K562 (cell line): ENCODE measurements around the gene STYX. TPM values are rescaled to one million over a fixed set of nuclear protein-coding genes. Genes with fewer than 3 reads are reported as not detected.

Source experiments
- ATAC-seq: fragments of 200-7000 bp; cut with Tn5 transposase; 3 replicates; pipeline ENCODE4 v1.9.1; 2020; ENCODE audit warnings: moderate library complexity
- BruUV-seq: library from RNA; stranded (reverse); fragments of 400-500 nt; replicated peaks from 2 replicates; lab custom pipeline; 2021; lab: Mats Ljungman, UMichigan
- CTCF ChIA-PET: fragments of 300-600 bp; formaldehyde crosslinking; extraction: SDS; loops from one replicate; lab custom pipeline; 2021; ENCODE audit warnings: low intra/inter-chr PET ratio; lab: Yijun Ruan, JAX
- POLR2A ChIA-PET: fragments of 300-600, 350-650 bp; sonication (Branson Sonifier 250); formaldehyde crosslinking; extraction: SDS; loops from one replicate; lab custom pipeline; 2021; ENCODE audit warnings: antibody characterized with exemption, inconsistent platforms; lab: Yijun Ruan, JAX
- DNase-seq, 4 experiments: peaks; one replicate each; pipeline versions ENCODE4 v3.0.0 to v3.0.0-alpha.2; 2011 to 2018; ENCODE audit warnings: low spot score in 3 of 4, mixed read lengths in 3 of 4; ENCODE audit errors: extremely low read depth in 1 of 4
- FAIRE-seq: peaks from 2 replicates; lab custom pipeline; 2011; peaks lifted over from hg19 to GRCh38; lab: Jason Lieb, UNC
- H2AFZ ChIP-seq: 2 replicates; pipeline ENCODE4 v1.6.0; 2011; ENCODE audit warnings: low read depth, low read length, control low read depth, inconsistent platforms
- H3K27ac ChIP-seq: fragments of 200-600 bp; 3 replicates; pipeline ENCODE4 v1.8.0; 2011; ENCODE audit warnings: low read depth, mild to moderate bottlenecking, control low read depth, inconsistent platforms, low read length, moderate library complexity, mixed read lengths; ENCODE audit errors: extremely low read depth
- H3K27me3 ChIP-seq, 2 experiments: fragments of 300-600 bp in 1 of 2; 2 replicates in 1 of 2; 3 replicates in 1 of 2; pipeline versions ENCODE4 v1.6.0 to v1.8.0; 2011; ENCODE audit warnings: inconsistent platforms in 2 of 2, low read length in 2 of 2, mild to moderate bottlenecking in 1 of 2, mixed read lengths in 1 of 2, moderate library complexity in 1 of 2; ENCODE audit not compliant: control insufficient read depth in 2 of 2, insufficient read depth in 2 of 2
- H3K36me3 ChIP-seq: fragments of 300-600 bp; 3 replicates; pipeline ENCODE4 v1.8.0; 2011; ENCODE audit warnings: mild to moderate bottlenecking, low read length, inconsistent platforms; ENCODE audit not compliant: control insufficient read depth, insufficient read depth
- H3K4me1 ChIP-seq, 2 experiments: fragments of 200-600 bp in 1 of 2; replicated peaks in 1 of 2; 2 replicates in 1 of 2; 3 replicates in 1 of 2; pipeline versions ENCODE4 v1.5.1 to v1.8.0; 2011; ENCODE audit warnings: inconsistent platforms in 2 of 2, low read length in 2 of 2, mild to moderate bottlenecking in 1 of 2, mixed read lengths in 1 of 2, moderate library complexity in 1 of 2; ENCODE audit not compliant: control insufficient read depth in 2 of 2, insufficient read depth in 2 of 2
- H3K4me2 ChIP-seq: 2 replicates; pipeline ENCODE4 v1.6.1; 2011; ENCODE audit warnings: low read length, control low read depth, inconsistent platforms, mixed read lengths; ENCODE audit not compliant: insufficient read depth
- H3K4me3 ChIP-seq: fragments of 200-600 bp; sonication (generic), shearing (Covaris generic); 2 replicates; pipeline ENCODE4 v1.5.1; 2016; ENCODE audit warnings: control low read depth, inconsistent platforms
- H3K79me2 ChIP-seq: fragments of 200-600 bp; 3 replicates; pipeline ENCODE4 v1.8.0; 2011; ENCODE audit warnings: low read length, inconsistent platforms; ENCODE audit not compliant: control insufficient read depth, insufficient read depth
- H3K9ac ChIP-seq, 2 experiments: 2 replicates each; pipeline versions ENCODE4 v1.6.0 to v1.6.1; 2011; ENCODE audit warnings: low read depth in 2 of 2, low read length in 2 of 2, control low read depth in 1 of 2, inconsistent platforms in 1 of 2, mild to moderate bottlenecking in 1 of 2, mixed read lengths in 1 of 2; ENCODE audit not compliant: insufficient read depth in 1 of 2
- H3K9me1 ChIP-seq: one replicate; pipeline ENCODE4 v1.6.0; 2011; ENCODE audit warnings: inconsistent platforms, mild to moderate bottlenecking, low read length, moderate library complexity; ENCODE audit not compliant: control insufficient read depth, insufficient read depth
- H3K9me3 ChIP-seq: replicated peaks from 2 replicates; pipeline ENCODE4 v1.5.1; 2011; ENCODE audit warnings: low read depth, low read length, inconsistent platforms; ENCODE audit not compliant: control insufficient read depth, insufficient read depth
- H4K20me1 ChIP-seq: replicated peaks from 2 replicates; pipeline ENCODE4 v1.6.1; 2011; ENCODE audit warnings: low read length, inconsistent platforms, mixed read lengths; ENCODE audit not compliant: control insufficient read depth, insufficient read depth
- COPS2 ChIP-seq: fragments of 450-650 bp; conservative IDR thresholded peaks from 2 replicates; pipeline ENCODE4 v1.6.1; 2016; ENCODE audit warnings: mild to moderate bottlenecking, moderate library complexity
- FOXP1 ChIP-seq: sonication (generic); formaldehyde crosslinking; IDR thresholded peaks from 2 replicates; pipeline ENCODE4 v1.8.0; 2022; ENCODE audit warnings: mild to moderate bottlenecking, missing genetic modification reagents
- MLLT1 ChIP-seq, 2 experiments: fragments of 450-650 bp; IDR thresholded peaks; 2 replicates each; pipeline ENCODE4 v1.6.1; 2016
- MTA1 ChIP-seq: fragments of 450-650 bp; IDR thresholded peaks from 2 replicates; pipeline ENCODE4 v1.6.1; 2017; ENCODE audit warnings: borderline replicate concordance
- ZC3H4 ChIP-seq: sonication (generic); formaldehyde crosslinking; IDR thresholded peaks from 2 replicates; pipeline ENCODE4 v1.9.0; 2021; ENCODE audit warnings: missing genetic modification reagents, borderline replicate concordance
- ZNF639 ChIP-seq, 2 experiments: fragments of 200-800 bp in 1 of 2; sonication (Bioruptor generic) in 1 of 2; sonication (generic) in 1 of 2; formaldehyde crosslinking in 1 of 2; IDR thresholded peaks in 1 of 2; conservative IDR thresholded peaks in 1 of 2; 2 replicates each; pipeline versions ENCODE4 v1.5.0 to v1.6.1; 2016 to 2020; ENCODE audit warnings: missing compliant biosample characterization in 1 of 2, missing genetic modification characterization in 1 of 2, missing genetic modification reagents in 1 of 2
- WGBS: fragments of 100-300 bp; shearing (Covaris generic); methylation state at CpG from one replicate; pipeline ENCODE4 v1.1.6; 2016; ENCODE audit warnings: low coverage, mixed read lengths; ENCODE audit not compliant: insufficient coverage; ENCODE audit errors: missing lambda C conversion rate; 5-methylcytosine and 5-hydroxymethylcytosine counted together
- in situ Hi-C: fragments of 300-500 bp; cut with MboI; formaldehyde crosslinking; loops from 4 replicates; pipeline ENCODE4 v1.15.0; 2018; ENCODE audit warnings: inconsistent platforms, mixed read lengths
- intact Hi-C: fragments of 100-400 bp; cut with micrococcal nuclease; formaldehyde crosslinking; loops from 2 replicates; pipeline ENCODE4 v1.14.2; 2022
- polyA plus RNA-seq, 8 experiments: library from polyadenylated mRNA; depleted of rRNA in 4 of 8; stranded (reverse) in 5 of 8; unstranded in 3 of 8; fragments of >200 nt; fragmentation: Nextera tagmentation in 2 of 8; fragmentation: Illumina TruSeq in 1 of 8; extraction: Ambion mirVana in 2 of 8; extraction: Trizol in 1 of 8; gene quantifications; 2 replicates each; pipeline versions ENCODE4 v1.2.1 to v1.2.3, GENCODE V29; 2011 to 2014; ENCODE audit warnings: inconsistent platforms in 1 of 8, missing spikeins in 1 of 8
- total RNA-seq, 7 experiments: library from RNA; depleted of rRNA in 6 of 7; stranded (reverse); fragments of >200 nt in 6 of 7; fragmentation: Illumina TruSeq in 2 of 7; extraction: Trizol in 2 of 7; gene quantifications; 2 replicates each; pipeline versions ENCODE4 v1.2.1 to v1.2.3, GENCODE V29; 2011 to 2021; ENCODE audit warnings: low replicate concordance in 1 of 7

STYX gene
- total and polyA plus RNA-seq, 9 of the 15 experiments (the other 6 are each of a cell fraction or from before 2014, with no cell fraction given) = 5.0 to 15.4 (median 10.6) TPM

- H4K20me1 ChIP-seq = no peaks in the 10 kb centered on the region
- H3K9ac ChIP-seq = no peak overlapping the region
- intact Hi-C loops (no loop called here), in situ Hi-C loops (no loop called here)
- ATAC-seq (no peak), FAIRE-seq (no peak), DNase-seq (no peak)
- no peak overlapping the region for H2AFZ ChIP-seq
- no peak for TF ChIP-seq ZNF639 (CRISPR knock-in tag; conservative IDR thresholded peaks at IDR 0.05 in 1 of 2, IDR thresholded peaks at IDR 0.05 in 1 of 2)
- TF ChIP-seq MLLT1 (IDR thresholded peaks at IDR 0.05) = no peak
- TF ChIP-seq MTA1 = no peak
- no peak for TF ChIP-seq COPS2
- no peak for TF ChIP-seq ZC3H4 (CRISPR knock-in tag)
- TF ChIP-seq FOXP1 (CRISPR knock-in tag) = no peak
- no peaks in the 10 kb centered on the region for H3K27me3 ChIP-seq
- no peak overlapping the region for H3K4me3 ChIP-seq
- H3K79me2 ChIP-seq = peaks cover 8% of the 10 kb centered on the region; the same call in 2 of the 3 replicates
- no peaks in the 10 kb centered on the region for H3K9me1 ChIP-seq
- 98% methylated on average over 5 of the region's 6 CpGs for WGBS
- H3K4me1 ChIP-seq = no peaks in the 10 kb centered on the region
- H3K9me3 ChIP-seq = no peaks in the 10 kb centered on the region
- no peak overlapping the region for H3K27ac ChIP-seq
- POLR2A ChIA-PET = interaction anchor here (0.6 to 1.5 kb wide), 3 partner anchors 13 to 47 kb away, joined by 3 to 4 read pairs (median 3); partner anchors contain the start of genes ERO1A and STYX
- H3K4me2 ChIP-seq = no peak overlapping the region
- CTCF ChIA-PET = no interaction called here
- peaks cover 90% of the 10 kb centered on the region for H3K36me3 ChIP-seq
- no TSS peak for BruUV-seq
Observed at GRCh38 chr14:52716155-52716554, 13.8 kb upstream of the STYX start.
